Activated CD4-positive, alpha-beta T cell treated with anti-CD3 and anti-CD28 coated beads, Interleukin-2, amount 50 U/mL, for 24 hours (primary cell): Measurements from ENCODE around the gene SULT4A1.

Experiments used
- DNase-seq, 2 donors: peaks; one replicate each; pipeline ENCODE4 v3.0.0-alpha.2; 2020; ENCODE audit warnings: low read depth in 1 of 2, low spot score in 1 of 2

The SULT4A1 gene

GRCh38 chr22:43845981-43846380, 16.3 kb downstream of the SULT4A1 start:
- no peak for DNase-seq

- DNase-seq, result no peak
These were observed 17.5 kb downstream of the SULT4A1 start for GRCh38 chr22:43844560-43845545.

GRCh38 chr22:43843783-43844530, 18.4 kb downstream of the SULT4A1 start:
- no peak for DNase-seq

- no peak for DNase-seq
These were observed 20.6 kb downstream of the SULT4A1 start for GRCh38 chr22:43841742-43842141.

- no peak for DNase-seq
These were observed 21.5 kb downstream of the SULT4A1 start for GRCh38 chr22:43840851-43841250.

GRCh38 chr22:43840431-43840830, 21.9 kb downstream of the SULT4A1 start:
- no peak for DNase-seq

- no peak for DNase-seq
These were observed 22.5 kb downstream of the SULT4A1 start for GRCh38 chr22:43839781-43840180.

- DNase-seq, result no peak
These were observed 23.6 kb downstream of the SULT4A1 start for GRCh38 chr22:43838571-43839307.

GRCh38 chr22:43838161-43838560, 24.2 kb downstream of the SULT4A1 start:
- DNase-seq, result no peak

- DNase-seq, result no peak
These were observed 24.6 kb downstream of the SULT4A1 start for GRCh38 chr22:43837666-43838065.

- no peak for DNase-seq
These were observed 26.6 kb downstream of the SULT4A1 start for GRCh38 chr22:43835736-43836135.

GRCh38 chr22:43835166-43835565, 27.1 kb downstream of the SULT4A1 start:
- DNase-seq, result no peak

GRCh38 chr22:43833286-43834240, 28.8 kb downstream of the SULT4A1 start:
- DNase-seq, result no peak

- no peak for DNase-seq
These were observed 29.7 kb downstream of the SULT4A1 start for GRCh38 chr22:43832393-43833265.

- DNase-seq, result no peak
These were observed 30.5 kb downstream of the SULT4A1 start for GRCh38 chr22:43831561-43832392.

GRCh38 chr22:43830931-43831560, 31.3 kb downstream of the SULT4A1 start:
- no peak for DNase-seq

- no peak for DNase-seq
These were observed 32.1 kb downstream of the SULT4A1 start for GRCh38 chr22:43829904-43830851.
